Astrocyte (in vitro differentiated cells and primary cell): ENCODE measurements around the gene B3GNT4. TPM values are rescaled to one million over a fixed set of nuclear protein-coding genes. Genes with fewer than 3 reads are reported as not detected.
"Not testable (repeated sequence)": the region's sequence is repeated elsewhere in the genome, so short reads cannot be mapped to it uniquely, and the experiment has no call there.

Experiments used
- DNase-seq: peaks from one replicate; pipeline ENCODE4 v3.0.0-alpha.2; 2010; ENCODE audit warnings: low read depth
- FAIRE-seq: peaks from 2 replicates; lab custom pipeline; 2011; peaks lifted over from hg19 to GRCh38; lab: Jason Lieb, UNC
- H2AFZ ChIP-seq: 2 replicates; pipeline ENCODE4 v1.6.0; 2012; ENCODE audit warnings: low read depth, low read length, inconsistent platforms
- H3K27ac ChIP-seq: 2 replicates; pipeline ENCODE4 v1.5.1; 2011; ENCODE audit warnings: low read depth, low read length, inconsistent platforms
- H3K27me3 ChIP-seq: 2 replicates; pipeline ENCODE4 v1.6.0; 2011; ENCODE audit warnings: low read length, inconsistent platforms; ENCODE audit not compliant: insufficient read depth
- H3K36me3 ChIP-seq: 2 replicates; pipeline ENCODE4 v1.5.1; 2011; ENCODE audit warnings: low read length, inconsistent platforms; ENCODE audit not compliant: insufficient read depth
- H3K4me1 ChIP-seq: 2 replicates; pipeline ENCODE4 v1.5.1; 2011; ENCODE audit warnings: low read length, inconsistent platforms; ENCODE audit not compliant: insufficient read depth
- H3K4me2 ChIP-seq: 2 replicates; pipeline ENCODE4 v1.6.0; 2012; ENCODE audit warnings: low read length, inconsistent platforms
- H3K4me3 ChIP-seq: 2 replicates; pipeline ENCODE4 v1.5.1; 2011; ENCODE audit warnings: low read depth, mild to moderate bottlenecking, low read length, inconsistent platforms; ENCODE audit not compliant: insufficient read depth
- H3K79me2 ChIP-seq: 2 replicates; pipeline ENCODE4 v1.6.0; 2012; ENCODE audit warnings: mild to moderate bottlenecking, low read length, inconsistent platforms; ENCODE audit not compliant: insufficient read depth
- H3K9ac ChIP-seq: 2 replicates; pipeline ENCODE4 v1.6.0; 2012; ENCODE audit warnings: mild to moderate bottlenecking, low read length, inconsistent platforms
- H3K9me3 ChIP-seq: 2 replicates; pipeline ENCODE4 v1.5.1; 2012; ENCODE audit warnings: low read depth, mild to moderate bottlenecking, low read length, inconsistent platforms; ENCODE audit not compliant: insufficient read depth
- H4K20me1 ChIP-seq: 2 replicates; pipeline ENCODE4 v1.6.0; 2012; ENCODE audit warnings: low read length, inconsistent platforms; ENCODE audit not compliant: insufficient read depth
- H3K27ac Mint-ChIP-seq: one replicate; pipeline ENCODE4 v1.8.0; 2021; ENCODE audit warnings: mild to moderate bottlenecking, mixed read lengths; ENCODE audit not compliant: unreplicated experiment
- H3K27me3 Mint-ChIP-seq: one replicate; pipeline ENCODE4 v1.8.0; 2021; ENCODE audit warnings: low read depth, mixed read lengths; ENCODE audit not compliant: unreplicated experiment
- H3K36me3 Mint-ChIP-seq: one replicate; pipeline ENCODE4 v1.8.0; 2021; ENCODE audit warnings: low read depth, mixed read lengths; ENCODE audit not compliant: unreplicated experiment
- H3K4me1 Mint-ChIP-seq: one replicate; pipeline ENCODE4 v1.8.0; 2021; ENCODE audit warnings: low read depth, mixed read lengths; ENCODE audit not compliant: unreplicated experiment
- H3K4me3 Mint-ChIP-seq: one replicate; pipeline ENCODE4 v1.8.0; 2021; ENCODE audit warnings: mild to moderate bottlenecking, moderate library complexity, mixed read lengths; ENCODE audit not compliant: unreplicated experiment
- H3K9me3 Mint-ChIP-seq: one replicate; pipeline ENCODE4 v1.8.0; 2021; ENCODE audit warnings: mild to moderate bottlenecking, mixed read lengths; ENCODE audit not compliant: unreplicated experiment
- EZH2 ChIP-seq: IDR thresholded peaks from 2 replicates; pipeline ENCODE4 v1.6.1; 2012; ENCODE audit warnings: mild to moderate bottlenecking, low read length, inconsistent platforms; ENCODE audit not compliant: insufficient read depth
- total RNA-seq: library from RNA; stranded (reverse); gene quantifications from 2 replicates; pipeline ENCODE4 v1.2.1, GENCODE V29; 2021
- TF ChIP-seq, protein P1 (sequence below): IDR thresholded peaks from 2 replicates; pipeline ENCODE4 v1.5.1; 2011; ENCODE audit warnings: low read depth, mild to moderate bottlenecking, inconsistent platforms, low read length, moderate library complexity; ENCODE audit not compliant: insufficient read depth

The B3GNT4 gene
- total RNA-seq, 1 donor from 2014 or later, result 0.54 TPM

GRCh38 chr12:122201381-122201780, 2.1 kb upstream of the B3GNT4 start:
- Histone ChIP-seq H2AFZ (no peak overlapping the region), H3K4me3 (no peak overlapping the region), H4K20me1 (peaks cover 19% of the 10 kb centered on the region), H3K27me3 (peaks cover 22% of the 10 kb centered on the region), H3K4me1 (peaks cover 6% of the 10 kb centered on the region), H3K9me3 (no peaks in the 10 kb centered on the region), H3K9ac (no peak overlapping the region), H3K79me2 (no peaks in the 10 kb centered on the region), H3K4me2 (no peak overlapping the region), H3K36me3 (no peaks in the 10 kb centered on the region), H3K27ac (no peak overlapping the region)
- H3K4me1 Mint-ChIP-seq, result peaks cover 3% of the 10 kb centered on the region
- H3K4me3 Mint-ChIP-seq, result no peak overlapping the region
- H3K27me3 Mint-ChIP-seq, result peaks cover 23% of the 10 kb centered on the region
- TF ChIP-seq, protein P1, sequence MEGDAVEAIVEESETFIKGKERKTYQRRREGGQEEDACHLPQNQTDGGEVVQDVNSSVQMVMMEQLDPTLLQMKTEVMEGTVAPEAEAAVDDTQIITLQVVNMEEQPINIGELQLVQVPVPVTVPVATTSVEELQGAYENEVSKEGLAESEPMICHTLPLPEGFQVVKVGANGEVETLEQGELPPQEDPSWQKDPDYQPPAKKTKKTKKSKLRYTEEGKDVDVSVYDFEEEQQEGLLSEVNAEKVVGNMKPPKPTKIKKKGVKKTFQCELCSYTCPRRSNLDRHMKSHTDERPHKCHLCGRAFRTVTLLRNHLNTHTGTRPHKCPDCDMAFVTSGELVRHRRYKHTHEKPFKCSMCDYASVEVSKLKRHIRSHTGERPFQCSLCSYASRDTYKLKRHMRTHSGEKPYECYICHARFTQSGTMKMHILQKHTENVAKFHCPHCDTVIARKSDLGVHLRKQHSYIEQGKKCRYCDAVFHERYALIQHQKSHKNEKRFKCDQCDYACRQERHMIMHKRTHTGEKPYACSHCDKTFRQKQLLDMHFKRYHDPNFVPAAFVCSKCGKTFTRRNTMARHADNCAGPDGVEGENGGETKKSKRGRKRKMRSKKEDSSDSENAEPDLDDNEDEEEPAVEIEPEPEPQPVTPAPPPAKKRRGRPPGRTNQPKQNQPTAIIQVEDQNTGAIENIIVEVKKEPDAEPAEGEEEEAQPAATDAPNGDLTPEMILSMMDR, result no peak
- TF ChIP-seq EZH2, result no peak
- H3K27ac Mint-ChIP-seq, result no peak overlapping the region
- FAIRE-seq, result no peak
- H3K36me3 Mint-ChIP-seq, result no peaks in the 10 kb centered on the region
- DNase-seq, result no peak
- H3K9me3 Mint-ChIP-seq, result peaks cover 4% of the 10 kb centered on the region

DNA sequence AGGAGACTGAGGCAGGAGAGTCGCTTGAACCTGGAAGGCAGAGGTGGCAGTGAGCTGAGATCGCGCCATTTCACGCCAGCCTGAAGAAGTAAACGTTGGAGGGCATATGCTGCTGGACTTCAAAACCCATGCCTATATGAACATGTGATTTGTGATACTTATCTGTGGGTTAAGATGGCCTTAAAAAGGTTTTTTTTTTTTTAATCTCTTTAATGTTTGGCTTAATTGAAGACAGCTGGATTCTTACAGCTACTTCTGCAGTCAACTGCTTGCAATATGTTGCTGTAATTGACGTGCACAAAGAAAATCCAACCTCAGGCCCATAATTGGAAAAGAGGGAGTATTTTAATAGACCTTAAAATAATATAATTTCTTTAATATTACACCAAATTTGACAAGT, 1.5 kb upstream of the B3GNT4 start:
- no peaks in the 10 kb centered on the region for H3K79me2 ChIP-seq
- Mint-ChIP-seq H3K4me3 (no peak overlapping the region), H3K4me1 (peaks cover 3% of the 10 kb centered on the region), H3K27me3 (peaks cover 23% of the 10 kb centered on the region), H3K36me3 (no peaks in the 10 kb centered on the region), H3K9me3 (peaks cover 4% of the 10 kb centered on the region), H3K27ac (no peak overlapping the region)
- H3K27me3 ChIP-seq, result peaks cover 22% of the 10 kb centered on the region
- peaks cover 6% of the 10 kb centered on the region for H3K4me1 ChIP-seq
- H2AFZ ChIP-seq, result no peak overlapping the region
- peaks cover 25% of the 10 kb centered on the region for H4K20me1 ChIP-seq
- no peak overlapping the region for H3K9ac ChIP-seq
- H3K4me3 ChIP-seq, result no peak overlapping the region
- no peaks in the 10 kb centered on the region for H3K36me3 ChIP-seq
- no peak overlapping the region for H3K4me2 ChIP-seq
- H3K27ac ChIP-seq, result no peak overlapping the region
- FAIRE-seq (no peak), DNase-seq (no peak)
- H3K9me3 ChIP-seq, result no peaks in the 10 kb centered on the region
- TF ChIP-seq, protein P1, result no peak
- TF ChIP-seq EZH2, result no peak

DNA sequence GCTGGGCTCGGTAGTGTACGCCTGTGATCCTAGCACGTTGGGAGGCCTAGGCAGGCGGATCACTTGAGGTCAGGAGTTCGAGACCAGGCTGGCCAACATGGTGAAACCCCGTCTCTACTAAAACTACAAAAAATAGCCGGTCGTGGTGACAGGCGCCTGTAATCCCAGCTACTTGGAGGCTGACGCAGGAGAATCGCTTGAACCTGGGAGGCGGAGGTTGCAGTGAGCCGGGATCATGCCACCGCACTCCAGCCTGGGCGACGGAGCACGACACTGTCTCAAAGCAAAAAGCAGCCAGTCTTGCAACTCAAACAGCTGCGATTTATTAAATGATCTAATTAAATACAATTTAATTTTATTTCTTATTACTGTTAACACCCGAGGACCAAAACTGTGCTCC, 698 bp upstream of the B3GNT4 start:
- FAIRE-seq, H3K36me3 Mint-ChIP-seq, H3K36me3 ChIP-seq, DNase-seq, H3K9me3 ChIP-seq, H3K9me3 Mint-ChIP-seq, H3K79me2 ChIP-seq, H3K4me1 ChIP-seq, H3K9ac ChIP-seq, H3K27ac Mint-ChIP-seq, H3K4me1 Mint-ChIP-seq, H3K27ac ChIP-seq: not testable (repeated sequence)
- Histone ChIP-seq H2AFZ (peak overlapping the region; percentile 81), H3K4me3 (peak overlapping the region; percentile 62), H3K27me3 (peaks cover 22% of the 10 kb centered on the region), H4K20me1 (peaks cover 32% of the 10 kb centered on the region), H3K4me2 (peak overlapping the region; percentile 95)
- Mint-ChIP-seq H3K4me3 (peak overlapping the region; percentile 82), H3K27me3 (peaks cover 23% of the 10 kb centered on the region)
